Small intestine (tissue), 16 donors: ENCODE results near the gene UCKL1. TPM values are rescaled to one million over a fixed set of nuclear protein-coding genes. Genes with fewer than 3 reads are reported as not detected.

ENCODE experiments used
- DNase-seq, 2 donors: peaks; one replicate each; pipeline versions ENCODE4 v3.0.0 to v3.0.0-alpha.2; 2013
- FAIRE-seq: peaks from 2 replicates; lab custom pipeline; 2012; peaks lifted over from hg19 to GRCh38; lab: Jason Lieb, UNC
- H3K27ac ChIP-seq, 3 donors: one replicate each; pipeline ENCODE4 v1.5.1; 2013; ENCODE audit warnings: low read length in 2 of 3, mild to moderate bottlenecking in 2 of 3, control low read depth in 1 of 3, inconsistent platforms in 1 of 3, low read depth in 1 of 3, moderate library complexity in 1 of 3
- H3K27me3 ChIP-seq, 3 donors: one replicate each; pipeline ENCODE4 v1.6.1; 2013; ENCODE audit warnings: low read length in 3 of 3, inconsistent platforms in 1 of 3; ENCODE audit not compliant: control insufficient read depth in 3 of 3, insufficient read depth in 3 of 3
- H3K36me3 ChIP-seq, 3 donors: one replicate each; pipeline ENCODE4 v1.6.1; 2013; ENCODE audit warnings: low read length in 3 of 3, inconsistent platforms in 1 of 3, low read depth in 1 of 3, mild to moderate bottlenecking in 1 of 3, moderate library complexity in 1 of 3; ENCODE audit not compliant: control insufficient read depth in 3 of 3, insufficient read depth in 2 of 3
- H3K4me1 ChIP-seq, 3 donors: one replicate each; pipeline ENCODE4 v1.6.1; 2013; ENCODE audit warnings: low read length in 2 of 3, inconsistent platforms in 1 of 3, low read depth in 1 of 3, mild to moderate bottlenecking in 1 of 3, moderate library complexity in 1 of 3; ENCODE audit not compliant: control insufficient read depth in 3 of 3, insufficient read depth in 2 of 3
- H3K4me3 ChIP-seq, 3 donors: one replicate each; pipeline ENCODE4 v1.5.1; 2013; ENCODE audit warnings: low read length in 3 of 3, control low read depth in 1 of 3, inconsistent platforms in 1 of 3, low read depth in 1 of 3, mild to moderate bottlenecking in 1 of 3, moderate library complexity in 1 of 3
- H3K9me3 ChIP-seq, 2 donors: one replicate each; pipeline ENCODE4 v1.6.1; 2013; ENCODE audit warnings: low read depth in 1 of 2, low read length in 1 of 2; ENCODE audit not compliant: control insufficient read depth in 2 of 2, insufficient read depth in 1 of 2
- WGBS, 3 donors: extraction: QIAGEN DNeasy Blood & Tissue Kit; methylation state at CpG; one replicate each; pipeline ENCODE4 v1.1.7; 2013; 5-methylcytosine and 5-hydroxymethylcytosine counted together
- long read RNA-seq, 10 donors: transcript quantifications; one replicate each; lab custom pipeline, GENCODE V29; 2026
- polyA plus RNA-seq, 4 donors: library from polyadenylated mRNA; stranded (reverse) in 3 of 4; unstranded in 1 of 4; fragments of 200-250 nt in 3 of 4; fragments of 120-200 nt in 1 of 4; gene quantifications; one replicate each; pipeline versions ENCODE4 v1.2.1 to v1.2.3, GENCODE V29; 2013
- donor health status: healthy with polysubstance abuse.
- donor health status: control.
- donor health status: control.
- donor health status: Bipolar disorder and iron deficiency.
- donor health status: healthy.

The UCKL1 gene
- polyA plus RNA-seq = 100 to 1,000 TPM in 1 of 4 donors, 10 to 100 TPM in 3; 47.1 to 131 (median 64.9) TPM
- long read RNA-seq, donor 1, partial matches to known transcripts = 7 of 14 reads
- long read RNA-seq, donor 1, other reads (novel, unspliced or antisense) = 7 of 14 reads
- long read RNA-seq, donor 2 = 0 reads
- long read RNA-seq, donor 3, partial matches to known transcripts = 0 of 1 reads
- long read RNA-seq, donor 3, other reads (novel, unspliced or antisense) = 0 of 1 reads
- long read RNA-seq, donor 4 = 0 reads
- long read RNA-seq, donor 5 = 0 reads
- long read RNA-seq, donor 6 = 0 reads
- long read RNA-seq, donor 7 = 0 reads
- long read RNA-seq, donor 8 = 0 reads
- long read RNA-seq, donor 9 = 0 reads
- long read RNA-seq, donor 10 = 0 reads

DNA sequence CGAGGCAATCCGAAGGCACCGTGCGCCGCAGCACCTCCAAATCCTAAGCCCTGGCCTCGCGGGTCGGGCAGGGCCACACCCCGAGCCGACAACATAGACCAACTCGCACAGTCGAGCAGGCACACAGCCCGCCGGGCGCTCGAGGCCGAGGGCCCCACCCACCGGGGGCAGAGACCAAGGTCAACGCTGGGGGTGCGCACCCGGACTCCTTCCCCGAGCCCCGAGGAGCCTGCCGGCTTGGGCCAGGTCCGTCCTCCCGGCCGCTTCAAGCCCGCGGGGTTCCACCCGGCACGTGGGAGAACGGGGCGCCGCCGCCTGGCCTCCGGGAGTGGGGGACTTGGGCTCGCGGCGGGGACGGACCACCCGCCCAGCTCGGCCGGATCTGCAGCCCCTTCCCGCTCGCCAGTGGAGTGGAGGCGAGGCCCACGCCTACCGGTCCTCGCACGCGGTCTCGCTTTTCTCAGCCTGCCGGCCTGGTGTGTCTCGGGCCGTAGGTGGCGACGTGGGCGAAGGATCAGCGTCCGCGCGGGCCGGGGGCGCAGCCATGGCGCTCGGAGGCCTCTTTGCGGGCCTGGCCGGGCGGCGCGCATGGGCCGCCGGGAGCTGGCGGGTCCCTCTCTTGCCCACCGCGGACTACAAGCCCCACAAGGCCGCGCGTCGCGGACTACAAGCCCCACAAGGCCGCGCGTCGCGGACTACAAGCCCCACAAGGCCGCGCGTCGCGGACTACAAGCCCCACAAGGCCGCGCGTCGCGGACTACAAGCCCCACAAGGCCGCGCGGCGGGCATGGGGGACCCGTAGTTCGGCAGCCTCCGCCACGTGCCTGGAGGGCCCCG, at the start of gene UCKL1:
UCKL1 (minus strand) TSS at position 590 of the 837 bp plus-strand sequence; CDS start at position 546, 44 bp downstream.
- H3K4me1 ChIP-seq = peaks cover 5 to 36% (median 13%) of the 10 kb centered on the region in 3 donors
- 0 to 1% (median 0%) methylated on average over 75 to 105 of the region's 105 CpGs for WGBS, 3 donors
- H3K4me3 ChIP-seq = peak within 1 kb of the TSS; percentile 59 to 92 (median 91)
- H3K36me3 ChIP-seq = peaks cover 0 to 49% (median 0%) of the 10 kb centered on the region in 3 donors
- FAIRE-seq (no peak), DNase-seq (peak; percentile 87 to 96)
- H3K9me3 ChIP-seq = no peaks in the 10 kb centered on the region
- H3K27me3 ChIP-seq = no peaks in the 10 kb centered on the region
- peak within 1 kb of the TSS; percentile 85 to 98 (median 93) for H3K27ac ChIP-seq

DNA sequence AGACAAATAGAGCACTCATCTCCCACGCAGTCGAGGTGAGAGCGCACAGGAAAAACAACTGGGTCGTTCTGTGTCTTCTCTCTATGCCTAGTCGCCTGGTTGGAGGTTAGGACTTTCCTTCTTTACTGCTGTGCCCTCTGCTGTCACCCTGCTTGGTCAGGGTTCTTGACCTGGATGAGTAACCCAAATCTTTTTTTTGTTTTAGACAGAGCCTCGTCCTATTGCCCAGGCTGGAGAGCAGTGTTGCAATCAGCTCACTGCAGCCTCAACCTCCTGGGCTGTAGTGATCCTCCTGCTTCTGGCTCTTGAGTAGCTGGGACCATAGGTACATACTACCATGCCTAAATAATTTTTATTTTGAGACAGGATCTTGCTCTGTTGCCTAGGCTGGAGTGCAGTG, 49.2 kb upstream of the UCKL1 start:
- no peak overlapping the region for H3K4me3 ChIP-seq
- H3K27me3 ChIP-seq = no peaks in the 10 kb centered on the region
- H3K36me3 ChIP-seq = peaks cover 13 to 84% (median 34%) of the 10 kb centered on the region in 3 donors
- H3K4me1 ChIP-seq = no peaks in the 10 kb centered on the region
- DNase-seq = no peak
- WGBS, 3 donors = 79 to 88% (median 84%) methylated on average over 6 of the region's 6 CpGs
- FAIRE-seq = no peak
- H3K27ac ChIP-seq = no peak overlapping the region
- peaks cover 0 to 10% of the 10 kb centered on the region in 2 donors for H3K9me3 ChIP-seq

DNA sequence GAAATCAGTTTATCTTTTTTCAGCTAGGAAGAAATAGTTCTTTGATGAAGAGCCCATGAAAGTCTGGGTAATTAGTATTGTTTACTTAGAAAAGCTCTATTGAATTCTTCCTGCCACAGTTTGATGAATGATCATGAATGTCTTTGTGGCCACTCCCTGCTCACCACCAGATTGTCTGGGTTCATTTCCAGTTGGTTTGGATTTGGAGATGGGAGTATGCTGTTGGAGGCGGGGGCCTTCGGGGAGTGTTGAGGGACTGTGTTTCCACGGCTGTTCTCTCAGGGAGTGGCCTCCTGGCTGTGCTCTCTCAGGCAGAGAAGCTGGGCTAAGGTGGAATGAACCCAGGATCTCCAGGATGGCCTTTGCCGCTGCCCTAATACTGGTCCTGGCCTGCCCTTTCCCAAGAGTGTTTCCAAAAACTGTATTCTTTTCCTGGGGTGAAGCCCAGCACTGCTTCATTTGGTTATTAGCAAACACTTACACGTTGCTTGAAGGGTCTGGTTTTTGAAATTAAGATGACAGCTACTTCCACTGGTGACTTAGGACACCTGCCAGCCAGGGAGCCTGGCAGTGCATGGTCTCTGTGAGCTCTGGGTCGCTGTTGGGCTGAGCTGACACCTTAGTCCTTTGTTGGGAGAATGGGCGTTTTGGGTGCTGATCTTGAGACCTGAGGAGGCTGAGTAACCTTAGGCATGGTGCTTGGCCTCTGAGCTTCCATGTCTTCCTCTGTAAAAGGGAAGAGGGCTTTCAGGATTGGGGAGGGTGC, 47.9 kb upstream of the UCKL1 start:
- DNase-seq (no peak), FAIRE-seq (no peak)
- no peaks in the 10 kb centered on the region for H3K4me1 ChIP-seq
- H3K36me3 ChIP-seq = peaks cover 20 to 85% (median 30%) of the 10 kb centered on the region in 3 donors
- WGBS, 3 donors = 83 to 90% (median 87%) methylated on average over 7 of the region's 7 CpGs
- no peak overlapping the region for H3K4me3 ChIP-seq
- no peak overlapping the region for H3K27ac ChIP-seq
- H3K9me3 ChIP-seq = peaks cover 0 to 10% of the 10 kb centered on the region in 2 donors
- no peaks in the 10 kb centered on the region for H3K27me3 ChIP-seq

- no peak for DNase-seq
- peaks cover 22 to 84% (median 28%) of the 10 kb centered on the region in 3 donors for H3K36me3 ChIP-seq
These were observed 45.4 kb upstream of the UCKL1 start for GRCh38 chr20:64001607-64002011.

DNA sequence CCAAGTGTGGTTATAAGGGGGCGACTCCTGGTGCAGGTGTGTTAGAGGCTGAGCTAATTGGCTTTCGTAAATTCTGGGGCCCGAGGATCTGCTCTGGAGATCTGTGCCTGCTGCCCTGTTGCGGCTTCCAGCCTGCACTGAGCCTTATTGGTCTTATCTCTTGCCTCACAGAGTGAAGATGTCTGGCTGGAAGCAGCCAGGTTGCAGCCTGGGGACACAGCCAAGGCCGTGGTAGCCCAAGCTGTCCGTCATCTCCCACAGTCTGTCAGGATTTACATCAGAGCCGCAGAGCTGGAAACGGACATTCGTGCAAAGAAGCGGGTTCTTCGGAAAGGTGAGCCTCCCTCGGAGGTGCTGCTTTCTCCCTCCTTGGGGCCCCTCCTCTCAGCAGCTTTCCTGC, 44.7 kb upstream of the UCKL1 start:
- no peaks in the 10 kb centered on the region for H3K4me1 ChIP-seq
- 95 to 98% (median 95%) methylated on average over 12 of the region's 12 CpGs for WGBS, 3 donors
- no peaks in the 10 kb centered on the region for H3K9me3 ChIP-seq
- H3K36me3 ChIP-seq = peaks cover 27 to 85% (median 30%) of the 10 kb centered on the region in 3 donors
- DNase-seq = no peak
- H3K4me3 ChIP-seq = no peak overlapping the region
- H3K27ac ChIP-seq = no peak overlapping the region
- no peak for FAIRE-seq
- no peaks in the 10 kb centered on the region for H3K27me3 ChIP-seq

More at GRCh38 chr20:64001607-64002011, 45.4 kb upstream of the UCKL1 start:
- Histone ChIP-seq H3K27ac (no peak overlapping the region), H3K9me3 (no peaks in the 10 kb centered on the region), H3K27me3 (no peaks in the 10 kb centered on the region), H3K4me3 (no peak overlapping the region), H3K4me1 (no peaks in the 10 kb centered on the region)
- no peak for FAIRE-seq
- 76 to 82% (median 78%) methylated on average over 11 of the region's 11 CpGs for WGBS, 3 donors

DNA sequence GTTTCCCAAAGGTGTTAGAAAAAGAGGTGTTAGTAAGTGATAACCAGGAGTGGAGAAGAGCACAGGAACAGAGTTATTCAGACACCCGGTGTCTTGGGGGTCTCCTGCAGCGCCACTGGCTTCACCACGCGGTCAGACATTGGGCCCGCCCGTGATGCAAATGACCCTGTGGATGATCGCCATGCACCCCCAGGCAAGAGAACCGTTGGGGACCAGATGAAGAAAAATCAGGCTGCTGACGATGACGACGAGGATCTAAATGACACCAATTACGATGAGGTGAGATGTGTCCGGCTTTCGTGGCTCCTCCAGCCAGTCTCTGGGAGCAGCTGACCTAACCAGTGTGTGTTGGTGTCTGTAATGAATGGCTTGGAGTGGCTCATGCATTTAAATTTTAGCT, 26.7 kb upstream of the UCKL1 start:
- no peaks in the 10 kb centered on the region for H3K27me3 ChIP-seq
- no peak overlapping the region for H3K4me3 ChIP-seq
- no peak overlapping the region for H3K27ac ChIP-seq
- FAIRE-seq (no peak), DNase-seq (no peak)
- WGBS, 3 donors = 91 to 94% (median 94%) methylated on average over 14 of the region's 14 CpGs
- H3K4me1 ChIP-seq = peaks cover 2 to 21% (median 10%) of the 10 kb centered on the region in 3 donors
- peaks cover 5 to 36% (median 6%) of the 10 kb centered on the region in 3 donors for H3K36me3 ChIP-seq
- H3K9me3 ChIP-seq = no peaks in the 10 kb centered on the region

DNA sequence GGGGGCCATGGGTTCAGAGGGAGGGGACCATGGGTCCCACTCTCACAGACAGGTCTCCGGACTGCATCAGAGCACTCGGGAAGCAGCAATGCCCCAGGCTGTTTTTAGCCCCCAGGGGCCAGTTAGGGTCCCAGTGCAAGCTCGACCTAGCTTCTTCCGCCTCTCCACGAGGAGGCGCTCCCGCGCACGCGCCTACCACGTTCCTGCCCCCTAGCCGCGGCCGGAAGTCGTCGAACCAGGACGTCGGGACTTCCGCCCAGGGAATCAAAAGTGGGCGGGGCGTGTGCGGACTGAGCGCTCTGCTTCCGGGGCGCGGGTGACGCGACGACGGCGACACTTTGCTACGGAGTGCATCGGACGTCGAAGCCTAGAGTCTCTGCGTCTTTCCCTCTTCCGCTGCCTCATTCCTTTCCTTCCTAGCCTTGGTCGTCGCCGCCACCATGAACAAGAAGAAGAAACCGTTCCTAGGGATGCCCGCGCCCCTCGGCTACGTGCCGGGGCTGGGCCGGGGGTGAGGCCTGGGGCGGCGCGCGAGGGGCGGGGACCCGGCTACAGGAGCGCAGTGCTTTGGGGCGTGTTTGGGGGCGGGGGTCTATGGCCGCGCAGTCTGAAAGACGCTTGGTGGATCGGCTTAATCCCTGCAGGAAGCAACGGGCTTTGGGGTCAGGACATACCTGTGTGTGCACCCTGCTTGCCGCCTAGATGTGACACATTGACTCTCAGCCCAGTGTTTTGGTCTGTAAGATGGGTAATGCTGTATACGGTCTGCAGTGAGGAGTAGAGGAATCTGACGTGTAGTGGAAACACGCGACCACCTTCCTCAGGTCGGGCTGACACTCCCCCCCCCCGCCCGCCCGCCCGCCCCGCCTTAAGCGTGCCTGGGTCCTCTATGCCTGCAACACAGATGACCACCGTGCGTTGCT, 24.9 kb upstream of the UCKL1 start, which contains the start of gene PRPF6:
PRPF6 (plus strand) TSS at position 327 of the 923 bp plus-strand sequence; CDS start at position 441, 114 bp downstream.
- Histone ChIP-seq H3K27me3 (no peaks in the 10 kb centered on the region), H3K36me3 (peaks cover 5 to 28% (median 6%) of the 10 kb centered on the region in 3 donors), H3K4me3 (peak within 1 kb of the TSS; percentile 75 to 87 (median 79)), H3K27ac (peak within 1 kb of the TSS; percentile 69 to 91 (median 84)), H3K4me1 (peaks cover 2 to 21% (median 10%) of the 10 kb centered on the region in 3 donors), H3K9me3 (no peaks in the 10 kb centered on the region)
- WGBS, 3 donors = 1% methylated on average over 69 to 75 of the region's 75 CpGs
- DNase-seq (peak; percentile 97 to 98), FAIRE-seq (no peak)
